ENCODE data around the gene PEX6. TPM values are rescaled to one million over a fixed set of nuclear protein-coding genes. Genes with fewer than 3 reads are reported as not detected.

The PEX6 gene
- total RNA-seq, 2 experiments from 2014 or later: 23.8 to 24.7 TPM

GRCh38 chr6:42940493-42941045 lies 38.4 kb downstream of the PEX6 start:
- no TSS peak for BruUV-seq (replicated peaks)
- Histone ChIP-seq H3K4me2 (ENCODE audit: low read length) (no peak overlapping the region), H3K9me2 (ENCODE audit: insufficient read depth, low read length) (no peaks in the 10 kb centered on the region), H4K20me1 (ENCODE audit: insufficient read depth, low read length) (peaks cover 4% of the 10 kb centered on the region; the same call in 1 of the 2 replicates), H3K4me1 (ENCODE audit: insufficient read depth, low read length, poor library complexity, severe bottlenecking) (no peaks in the 10 kb centered on the region), H3K79me2 (ENCODE audit: insufficient read depth, low read depth, low read length) (peaks cover 1% of the 10 kb centered on the region; the same call in 1 of the 2 replicates), H3K36me3 (ENCODE audit: insufficient read depth, low read length) (peaks cover 96% of the 10 kb centered on the region), H3K4me3 (ENCODE audit: low read depth, low read length, poor library complexity, severe bottlenecking) (no peak overlapping the region), H3K9me3 (ENCODE audit: low read length) (no peaks in the 10 kb centered on the region), H2AFZ (ENCODE audit: low read length) (no peak overlapping the region), H3K27ac (ENCODE audit: low read depth, low read length, poor library complexity, severe bottlenecking) (no peak overlapping the region)
- intact Hi-C loops (cut with micrococcal nuclease; ENCODE audit: unreplicated experiment): no loop called here
- ChIA-PET POLR2A (no interaction called here), CTCF (ENCODE audit: unreplicated experiment) (no interaction called here)
- DNase-seq (ENCODE audit: low spot score): no peak
- TF ChIP-seq EZH2phosphoT487 (IDR thresholded peaks at IDR 0.05; ENCODE audit: borderline replicate concordance, low read depth, low read length): no peak
- TF ChIP-seq, protein P1, sequence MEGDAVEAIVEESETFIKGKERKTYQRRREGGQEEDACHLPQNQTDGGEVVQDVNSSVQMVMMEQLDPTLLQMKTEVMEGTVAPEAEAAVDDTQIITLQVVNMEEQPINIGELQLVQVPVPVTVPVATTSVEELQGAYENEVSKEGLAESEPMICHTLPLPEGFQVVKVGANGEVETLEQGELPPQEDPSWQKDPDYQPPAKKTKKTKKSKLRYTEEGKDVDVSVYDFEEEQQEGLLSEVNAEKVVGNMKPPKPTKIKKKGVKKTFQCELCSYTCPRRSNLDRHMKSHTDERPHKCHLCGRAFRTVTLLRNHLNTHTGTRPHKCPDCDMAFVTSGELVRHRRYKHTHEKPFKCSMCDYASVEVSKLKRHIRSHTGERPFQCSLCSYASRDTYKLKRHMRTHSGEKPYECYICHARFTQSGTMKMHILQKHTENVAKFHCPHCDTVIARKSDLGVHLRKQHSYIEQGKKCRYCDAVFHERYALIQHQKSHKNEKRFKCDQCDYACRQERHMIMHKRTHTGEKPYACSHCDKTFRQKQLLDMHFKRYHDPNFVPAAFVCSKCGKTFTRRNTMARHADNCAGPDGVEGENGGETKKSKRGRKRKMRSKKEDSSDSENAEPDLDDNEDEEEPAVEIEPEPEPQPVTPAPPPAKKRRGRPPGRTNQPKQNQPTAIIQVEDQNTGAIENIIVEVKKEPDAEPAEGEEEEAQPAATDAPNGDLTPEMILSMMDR (conservative IDR thresholded peaks at IDR 0.05; ENCODE audit: low read length): no peak

GRCh38 chr6:42939810-42940167 lies 39.2 kb downstream of the PEX6 start:
- H3K79me2 ChIP-seq (ENCODE audit: insufficient read depth, low read depth, low read length): peaks cover 9% of the 10 kb centered on the region; the same call in 1 of the 2 replicates
- ChIA-PET CTCF (ENCODE audit: unreplicated experiment) (no interaction called here), POLR2A (no interaction called here)
- H3K36me3 ChIP-seq (ENCODE audit: insufficient read depth, low read length): peaks cover 98% of the 10 kb centered on the region
- no peaks in the 10 kb centered on the region for H3K4me1 ChIP-seq (ENCODE audit: insufficient read depth, low read length, poor library complexity, severe bottlenecking)
- H3K4me2 ChIP-seq (ENCODE audit: low read length): no peak overlapping the region
- no peak for TF ChIP-seq EZH2phosphoT487 (IDR thresholded peaks at IDR 0.05; ENCODE audit: borderline replicate concordance, low read depth, low read length)
- TF ChIP-seq, protein P1 (conservative IDR thresholded peaks at IDR 0.05; ENCODE audit: low read length): no peak
- intact Hi-C loops (cut with micrococcal nuclease; ENCODE audit: unreplicated experiment): no loop called here
- no peak overlapping the region for H3K4me3 ChIP-seq (ENCODE audit: low read depth, low read length, poor library complexity, severe bottlenecking)
- no peaks in the 10 kb centered on the region for H3K9me2 ChIP-seq (ENCODE audit: insufficient read depth, low read length)
- no TSS peak for BruUV-seq (replicated peaks)
- no peaks in the 10 kb centered on the region for H3K9me3 ChIP-seq (ENCODE audit: low read length)
- peaks cover 4% of the 10 kb centered on the region; the same call in 1 of the 2 replicates for H4K20me1 ChIP-seq (ENCODE audit: insufficient read depth, low read length)
- no peak overlapping the region for H2AFZ ChIP-seq (ENCODE audit: low read length)
- no peak for DNase-seq (ENCODE audit: low spot score)
- no peak overlapping the region for H3K27ac ChIP-seq (ENCODE audit: low read depth, low read length, poor library complexity, severe bottlenecking)

- TF ChIP-seq EZH2phosphoT487 (IDR thresholded peaks at IDR 0.05; ENCODE audit: borderline replicate concordance, low read depth, low read length): no peak
- TF ChIP-seq, protein P1 (conservative IDR thresholded peaks at IDR 0.05; ENCODE audit: low read length): no peak
- CTCF ChIA-PET (ENCODE audit: unreplicated experiment): no interaction called here
These were observed 39.8 kb downstream of the PEX6 start for GRCh38 chr6:42938987-42939809.

More at GRCh38 chr6:42938987-42939809, 39.8 kb downstream of the PEX6 start:
- POLR2A ChIA-PET: no interaction called here
- Histone ChIP-seq H4K20me1 (ENCODE audit: insufficient read depth, low read length) (peaks cover 4% of the 10 kb centered on the region; the same call in 1 of the 2 replicates), H3K36me3 (ENCODE audit: insufficient read depth, low read length) (peaks cover 98% of the 10 kb centered on the region), H3K9me3 (ENCODE audit: low read length) (no peaks in the 10 kb centered on the region), H3K4me2 (ENCODE audit: low read length) (no peak overlapping the region), H2AFZ (ENCODE audit: low read length) (no peak overlapping the region), H3K79me2 (ENCODE audit: insufficient read depth, low read depth, low read length) (peaks cover 15% of the 10 kb centered on the region), H3K9me2 (ENCODE audit: insufficient read depth, low read length) (no peaks in the 10 kb centered on the region), H3K4me3 (ENCODE audit: low read depth, low read length, poor library complexity, severe bottlenecking) (no peak overlapping the region), H3K27ac (ENCODE audit: low read depth, low read length, poor library complexity, severe bottlenecking) (no peak overlapping the region), H3K4me1 (ENCODE audit: insufficient read depth, low read length, poor library complexity, severe bottlenecking) (no peaks in the 10 kb centered on the region)
- intact Hi-C loops (cut with micrococcal nuclease; ENCODE audit: unreplicated experiment): no loop called here
- no peak for DNase-seq (ENCODE audit: low spot score)
- BruUV-seq (replicated peaks): no TSS peak
